ENCODE data around the gene STIM2. TPM values are rescaled to one million over a fixed set of nuclear protein-coding genes. Genes with fewer than 3 reads are reported as not detected.

Gene STIM2
- total RNA-seq, 4 donors from 2014 or later, result 15.9 to 25.5 (median 23.6) TPM

DNA sequence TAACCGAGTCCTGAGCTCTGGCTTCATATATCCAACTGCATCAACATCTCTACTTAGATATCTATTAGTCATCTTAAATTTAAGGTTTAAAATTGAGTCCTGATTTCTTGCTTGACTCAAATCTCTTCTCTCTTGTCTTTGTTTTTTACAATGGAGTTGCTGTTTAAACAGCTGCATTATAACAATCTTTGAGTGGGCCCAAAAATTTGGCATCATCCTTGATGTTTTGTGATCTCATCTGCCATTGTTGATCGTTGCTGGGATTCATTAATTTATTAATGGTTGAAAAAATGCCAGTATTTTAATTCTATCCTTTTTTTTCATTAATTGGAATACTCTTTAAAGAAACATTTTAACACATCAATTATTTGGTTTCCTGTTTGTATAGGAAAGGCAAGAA lies 82.2 kb downstream of the STIM2 start:
- 54 to 64% methylated on average over 2 of the region's 2 CpGs for WGBS, 2 donors
- no peak for DNase-seq (ENCODE audit: low spot score in 2 of 2)
- H3K4me3 ChIP-seq (ENCODE audit: low read depth, poor library complexity, severe bottlenecking), result no peak overlapping the region
- TF ChIP-seq, protein P1, sequence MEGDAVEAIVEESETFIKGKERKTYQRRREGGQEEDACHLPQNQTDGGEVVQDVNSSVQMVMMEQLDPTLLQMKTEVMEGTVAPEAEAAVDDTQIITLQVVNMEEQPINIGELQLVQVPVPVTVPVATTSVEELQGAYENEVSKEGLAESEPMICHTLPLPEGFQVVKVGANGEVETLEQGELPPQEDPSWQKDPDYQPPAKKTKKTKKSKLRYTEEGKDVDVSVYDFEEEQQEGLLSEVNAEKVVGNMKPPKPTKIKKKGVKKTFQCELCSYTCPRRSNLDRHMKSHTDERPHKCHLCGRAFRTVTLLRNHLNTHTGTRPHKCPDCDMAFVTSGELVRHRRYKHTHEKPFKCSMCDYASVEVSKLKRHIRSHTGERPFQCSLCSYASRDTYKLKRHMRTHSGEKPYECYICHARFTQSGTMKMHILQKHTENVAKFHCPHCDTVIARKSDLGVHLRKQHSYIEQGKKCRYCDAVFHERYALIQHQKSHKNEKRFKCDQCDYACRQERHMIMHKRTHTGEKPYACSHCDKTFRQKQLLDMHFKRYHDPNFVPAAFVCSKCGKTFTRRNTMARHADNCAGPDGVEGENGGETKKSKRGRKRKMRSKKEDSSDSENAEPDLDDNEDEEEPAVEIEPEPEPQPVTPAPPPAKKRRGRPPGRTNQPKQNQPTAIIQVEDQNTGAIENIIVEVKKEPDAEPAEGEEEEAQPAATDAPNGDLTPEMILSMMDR (IDR thresholded peaks at IDR 0.05), result no peak
- no peak for TF ChIP-seq POLR2A (IDR thresholded peaks at IDR 0.05)
- intact Hi-C loops (cut with DNase I; ENCODE audit: low total_unique reads), result loop anchor here (2.0 kb wide), 1 partner anchor 38 kb away; no protein-coding TSS in a partner anchor

DNA sequence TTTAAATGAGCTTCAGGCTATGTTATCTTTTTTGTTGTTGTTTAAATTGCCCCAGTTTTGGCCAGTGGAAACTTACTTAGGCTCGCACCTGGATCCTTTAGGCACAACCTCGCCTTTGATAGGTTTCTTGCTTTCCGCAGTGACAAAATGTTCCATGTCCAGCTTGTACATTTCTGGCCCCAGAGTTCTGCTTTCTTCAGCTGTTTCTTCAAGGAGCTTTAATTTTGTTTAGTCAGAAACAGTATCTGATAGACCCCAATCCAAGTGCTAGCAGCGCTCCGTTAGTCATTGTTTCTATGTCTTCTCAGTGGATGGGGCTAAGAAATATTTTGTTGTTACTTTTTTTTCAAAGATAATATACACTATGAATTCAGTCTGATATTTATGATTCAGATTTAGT lies 82.8 kb downstream of the STIM2 start:
- no peak for TF ChIP-seq POLR2A (IDR thresholded peaks at IDR 0.05)
- TF ChIP-seq, protein P1 (IDR thresholded peaks at IDR 0.05), result no peak
- 75 to 79% methylated on average over 5 of the region's 5 CpGs for WGBS, 2 donors
- H3K4me3 ChIP-seq (ENCODE audit: low read depth, poor library complexity, severe bottlenecking), result no peak overlapping the region
- no peak for DNase-seq (ENCODE audit: low spot score in 2 of 2)
- intact Hi-C loops (cut with DNase I; ENCODE audit: low total_unique reads), result loop anchor here (2.0 kb wide), 1 partner anchor 39 kb away; no protein-coding TSS in a partner anchor

DNA sequence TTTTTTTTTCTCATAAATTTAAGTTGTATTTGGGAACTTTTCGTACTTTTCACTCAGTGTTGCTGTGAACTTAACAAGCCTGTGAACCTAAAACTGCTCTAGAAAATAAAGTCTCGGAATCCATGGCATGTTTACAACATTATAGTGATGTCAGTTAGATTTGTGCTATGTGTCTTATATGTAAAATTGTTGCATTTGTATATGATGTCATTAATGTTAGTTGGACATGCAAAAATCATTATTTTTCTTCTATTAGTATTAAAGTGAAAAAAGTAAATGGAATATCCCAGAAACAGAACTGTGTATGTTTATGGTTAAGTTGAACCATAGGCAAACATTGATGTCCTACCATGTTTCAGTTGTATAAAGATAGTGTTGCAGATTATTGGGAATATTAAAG lies 85.2 kb downstream of the STIM2 start:
- intact Hi-C loops (cut with DNase I; ENCODE audit: low total_unique reads), result no loop called here
- WGBS, 2 donors, result 95 to 98% methylated on average over 2 of the region's 2 CpGs
- TF ChIP-seq POLR2A (IDR thresholded peaks at IDR 0.05), result no peak
- TF ChIP-seq, protein P1 (IDR thresholded peaks at IDR 0.05), result no peak

DNA sequence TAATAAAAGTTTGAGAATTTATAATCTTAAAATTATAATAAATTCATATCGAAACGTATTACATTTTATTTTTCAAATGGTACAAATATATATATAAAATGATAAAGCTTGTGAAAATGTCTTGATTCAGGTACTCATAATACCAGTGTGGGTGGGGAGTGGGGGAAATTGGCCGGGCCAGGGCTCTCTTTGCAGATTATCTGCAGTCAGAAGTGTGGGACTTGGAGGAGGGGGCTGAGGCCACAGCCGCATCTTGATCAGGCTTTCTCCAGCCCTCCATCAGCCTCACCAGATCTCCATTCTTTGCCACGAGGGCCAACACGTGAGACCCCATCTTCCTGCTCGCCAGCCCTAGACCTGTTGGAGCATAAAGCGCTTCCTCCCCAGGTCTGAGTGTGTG lies 86.7 kb downstream of the STIM2 start:
- no peak overlapping the region for H3K4me3 ChIP-seq (ENCODE audit: low read depth, poor library complexity, severe bottlenecking)
- intact Hi-C loops (cut with DNase I; ENCODE audit: low total_unique reads), result no loop called here
- DNase-seq (ENCODE audit: low spot score in 2 of 2), result no peak
- 81 to 85% methylated on average over 8 of the region's 8 CpGs for WGBS, 2 donors
- TF ChIP-seq, protein P1 (IDR thresholded peaks at IDR 0.05), result no peak
- TF ChIP-seq POLR2A (IDR thresholded peaks at IDR 0.05), result no peak

More for the DNA sequence above, 85.2 kb downstream of the STIM2 start:
- no peak for DNase-seq (ENCODE audit: low spot score in 2 of 2)
- no peak overlapping the region for H3K4me3 ChIP-seq (ENCODE audit: low read depth, poor library complexity, severe bottlenecking)

DNA sequence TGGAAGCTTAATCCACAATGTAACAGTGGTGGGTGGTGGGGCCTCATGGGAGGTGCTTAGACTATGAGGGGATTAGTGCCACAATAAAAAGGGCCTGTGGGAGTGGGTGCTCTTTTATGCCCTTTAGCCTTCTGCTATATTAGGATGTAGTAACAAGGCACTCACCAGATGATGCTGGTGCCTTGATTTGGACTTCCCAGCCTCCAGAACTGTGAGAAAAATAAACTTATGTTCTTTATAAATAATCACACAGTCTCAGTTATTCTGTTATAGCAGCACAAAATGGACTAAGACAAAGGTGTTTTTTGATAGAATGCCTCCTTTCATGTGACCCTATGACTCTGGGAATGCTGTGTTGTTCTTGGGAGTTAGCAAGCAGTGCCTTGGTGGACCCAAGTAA lies 89.8 kb downstream of the STIM2 start:
- no peak for DNase-seq (ENCODE audit: low spot score in 2 of 2)
- no peak for TF ChIP-seq POLR2A (IDR thresholded peaks at IDR 0.05)
- TF ChIP-seq, protein P1 (IDR thresholded peaks at IDR 0.05), result no peak
- H3K4me3 ChIP-seq (ENCODE audit: low read depth, poor library complexity, severe bottlenecking), result no peak overlapping the region
- intact Hi-C loops (cut with DNase I; ENCODE audit: low total_unique reads), result no loop called here

DNA sequence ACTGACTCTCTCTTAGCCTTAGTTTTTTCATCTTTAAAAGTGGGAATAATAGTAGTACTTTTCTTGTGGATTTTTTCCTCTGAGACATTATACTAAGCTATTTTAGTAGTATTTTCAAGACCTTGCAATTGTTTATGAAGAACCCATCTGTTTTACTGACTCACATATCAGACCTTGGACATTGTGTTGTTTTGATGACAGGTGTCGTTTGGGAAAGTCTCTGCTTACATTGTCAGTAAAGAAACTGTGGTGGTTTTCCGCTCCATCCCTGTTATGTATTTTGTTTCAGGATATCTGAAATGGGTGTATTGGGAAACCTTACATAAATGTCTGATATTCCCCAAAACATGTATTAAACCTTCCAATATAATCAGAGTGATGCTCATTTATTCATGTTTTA lies 92.2 kb downstream of the STIM2 start:
- H3K4me3 ChIP-seq (ENCODE audit: low read depth, poor library complexity, severe bottlenecking), result no peak overlapping the region
- intact Hi-C loops (cut with DNase I; ENCODE audit: low total_unique reads), result no loop called here
- no peak for DNase-seq (ENCODE audit: low spot score in 2 of 2)
- WGBS, 2 donors, result 92 to 99% methylated on average over 2 of the region's 2 CpGs
- no peak for TF ChIP-seq POLR2A (IDR thresholded peaks at IDR 0.05)
- TF ChIP-seq, protein P1 (IDR thresholded peaks at IDR 0.05), result no peak
